Measurements from ENCODE around the gene RGS3. TPM values are rescaled to one million over a fixed set of nuclear protein-coding genes. Genes with fewer than 3 reads are reported as not detected.
"Not testable (repeated sequence)": the region's sequence is repeated elsewhere in the genome, so short reads cannot be mapped to it uniquely, and the experiment has no call there.

Gene RGS3
- total RNA-seq: 10 to 100 TPM; 51.4 to 65.9 (median 63.5) TPM

- no peaks in the 10 kb centered on the region for H3K36me3 Mint-ChIP-seq (ENCODE audit: insufficient read depth)
- ATAC-seq: peak in 1 of 2 donors; percentile 41
- no peaks in the 10 kb centered on the region for H3K4me1 Mint-ChIP-seq (ENCODE audit: low read depth)
- H3K27me3 Mint-ChIP-seq (ENCODE audit: low read depth): no peaks in the 10 kb centered on the region
- no peak for DNase-seq
- H3K9me3 Mint-ChIP-seq: peaks cover 10% of the 10 kb centered on the region
- H3K4me3 Mint-ChIP-seq: no peak within 1 kb of the TSS
Measured at GRCh38 chr9:113463418-113464285, at the start of gene RGS3. Gene RGS3, plus strand, starts transcription at chr9:113463727. Its CDS starts 76 bp downstream, at chr9:113463803.

- Mint-ChIP-seq H3K9me3 (no peaks in the 10 kb centered on the region), H3K4me1 (ENCODE audit: low read depth) (no peaks in the 10 kb centered on the region), H3K36me3 (ENCODE audit: insufficient read depth) (no peaks in the 10 kb centered on the region), H3K4me3 (no peak overlapping the region), H3K27me3 (ENCODE audit: low read depth) (no peaks in the 10 kb centered on the region)
- DNase-seq: no peak
- ATAC-seq: no peak
Measured at GRCh38 chr9:113416149-113416721, 47.3 kb upstream of the RGS3 start.

- no peak for ATAC-seq
Measured at GRCh38 chr9:113417370-113417769, 46.2 kb upstream of the RGS3 start.

GRCh38 chr9:113421726-113422125 is 41.8 kb upstream of the RGS3 start:
- no peaks in the 10 kb centered on the region for H3K9me3 Mint-ChIP-seq
- no peak overlapping the region for H3K4me3 Mint-ChIP-seq
- H3K36me3 Mint-ChIP-seq (ENCODE audit: insufficient read depth): no peaks in the 10 kb centered on the region
- H3K4me1 Mint-ChIP-seq (ENCODE audit: low read depth): no peaks in the 10 kb centered on the region
- no peak for DNase-seq
- no peak for ATAC-seq
- peaks cover 2% of the 10 kb centered on the region for H3K27me3 Mint-ChIP-seq (ENCODE audit: low read depth)

More at GRCh38 chr9:113417370-113417769, 46.2 kb upstream of the RGS3 start:
- Mint-ChIP-seq H3K4me1 (ENCODE audit: low read depth) (no peaks in the 10 kb centered on the region), H3K4me3 (no peak overlapping the region), H3K27me3 (ENCODE audit: low read depth) (no peaks in the 10 kb centered on the region), H3K9me3 (no peaks in the 10 kb centered on the region), H3K36me3 (ENCODE audit: insufficient read depth) (no peaks in the 10 kb centered on the region)
- no peak for DNase-seq

GRCh38 chr9:113425072-113425471 is 38.5 kb upstream of the RGS3 start:
- no peak overlapping the region for H3K4me3 Mint-ChIP-seq
- peaks cover 2% of the 10 kb centered on the region for H3K27me3 Mint-ChIP-seq (ENCODE audit: low read depth)
- ATAC-seq (no peak), DNase-seq (no peak)
- H3K36me3 Mint-ChIP-seq (ENCODE audit: insufficient read depth): no peaks in the 10 kb centered on the region
- H3K9me3 Mint-ChIP-seq: no peaks in the 10 kb centered on the region
- H3K4me1 Mint-ChIP-seq (ENCODE audit: low read depth): no peaks in the 10 kb centered on the region

- DNase-seq (no peak), ATAC-seq (no peak)
- Mint-ChIP-seq H3K9me3 (no peaks in the 10 kb centered on the region), H3K4me3 (no peak overlapping the region), H3K36me3 (ENCODE audit: insufficient read depth) (no peaks in the 10 kb centered on the region), H3K4me1 (ENCODE audit: low read depth) (no peaks in the 10 kb centered on the region), H3K27me3 (ENCODE audit: low read depth) (peaks cover 2% of the 10 kb centered on the region)
Measured at GRCh38 chr9:113426701-113427100, 36.8 kb upstream of the RGS3 start.

- Mint-ChIP-seq H3K4me3 (no peak overlapping the region), H3K4me1 (ENCODE audit: low read depth) (no peaks in the 10 kb centered on the region), H3K9me3 (no peaks in the 10 kb centered on the region), H3K36me3 (ENCODE audit: insufficient read depth) (no peaks in the 10 kb centered on the region), H3K27me3 (ENCODE audit: low read depth) (peaks cover 3% of the 10 kb centered on the region)
- ATAC-seq: no peak
- no peak for DNase-seq
Measured at GRCh38 chr9:113427629-113428028, 35.9 kb upstream of the RGS3 start.

GRCh38 chr9:113428062-113428615 is 35.4 kb upstream of the RGS3 start:
- Mint-ChIP-seq H3K4me3 (no peak overlapping the region), H3K36me3 (ENCODE audit: insufficient read depth) (no peaks in the 10 kb centered on the region), H3K27me3 (ENCODE audit: low read depth) (peaks cover 5% of the 10 kb centered on the region), H3K4me1 (ENCODE audit: low read depth) (no peaks in the 10 kb centered on the region), H3K9me3 (no peaks in the 10 kb centered on the region)
- no peak for DNase-seq
- ATAC-seq: no peak

GRCh38 chr9:113431191-113431590 is 32.3 kb upstream of the RGS3 start:
- H3K36me3 Mint-ChIP-seq (ENCODE audit: insufficient read depth): no peaks in the 10 kb centered on the region
- DNase-seq (no peak), ATAC-seq (no peak)
- H3K4me3 Mint-ChIP-seq: no peak overlapping the region
- no peaks in the 10 kb centered on the region for H3K9me3 Mint-ChIP-seq
- peaks cover 2% of the 10 kb centered on the region for H3K27me3 Mint-ChIP-seq (ENCODE audit: low read depth)
- H3K4me1 Mint-ChIP-seq (ENCODE audit: low read depth): no peaks in the 10 kb centered on the region

GRCh38 chr9:113436728-113437515 is 26.6 kb upstream of the RGS3 start:
- Mint-ChIP-seq H3K9me3 (no peaks in the 10 kb centered on the region), H3K27me3 (ENCODE audit: low read depth) (peaks cover 2% of the 10 kb centered on the region), H3K4me1 (ENCODE audit: low read depth) (no peaks in the 10 kb centered on the region), H3K36me3 (ENCODE audit: insufficient read depth) (no peaks in the 10 kb centered on the region), H3K4me3 (no peak overlapping the region)
- no peak for DNase-seq
- no peak for ATAC-seq

- not testable (repeated sequence) for ATAC-seq; H3K9me3 Mint-ChIP-seq; H3K4me1 Mint-ChIP-seq (ENCODE audit: low read depth); H3K4me3 Mint-ChIP-seq; H3K27me3 Mint-ChIP-seq (ENCODE audit: low read depth); DNase-seq; H3K36me3 Mint-ChIP-seq (ENCODE audit: insufficient read depth)
Measured at GRCh38 chr9:113437716-113438115, 25.8 kb upstream of the RGS3 start.

- DNase-seq: no peak
- H3K9me3 Mint-ChIP-seq: no peaks in the 10 kb centered on the region
- ATAC-seq: no peak
- no peaks in the 10 kb centered on the region for H3K27me3 Mint-ChIP-seq (ENCODE audit: low read depth)
- no peak overlapping the region for H3K4me3 Mint-ChIP-seq
- H3K4me1 Mint-ChIP-seq (ENCODE audit: low read depth): peaks cover 2% of the 10 kb centered on the region
- no peaks in the 10 kb centered on the region for H3K36me3 Mint-ChIP-seq (ENCODE audit: insufficient read depth)
Measured at GRCh38 chr9:113444736-113445135, 18.8 kb upstream of the RGS3 start.

- peak in 1 of 2 donors; percentile 43 for ATAC-seq
- H3K9me3 Mint-ChIP-seq: no peaks in the 10 kb centered on the region
- no peaks in the 10 kb centered on the region for H3K27me3 Mint-ChIP-seq (ENCODE audit: low read depth)
- H3K4me3 Mint-ChIP-seq: no peak overlapping the region
- no peaks in the 10 kb centered on the region for H3K36me3 Mint-ChIP-seq (ENCODE audit: insufficient read depth)
- no peak for DNase-seq
- H3K4me1 Mint-ChIP-seq (ENCODE audit: low read depth): peaks cover 2% of the 10 kb centered on the region
Measured at GRCh38 chr9:113446323-113446740, 17.2 kb upstream of the RGS3 start.

GRCh38 chr9:113449376-113449775 is 14.2 kb upstream of the RGS3 start:
- ATAC-seq (no peak), DNase-seq (no peak)
- H3K4me1 Mint-ChIP-seq (ENCODE audit: low read depth): peaks cover 2% of the 10 kb centered on the region
- H3K27me3 Mint-ChIP-seq (ENCODE audit: low read depth): no peaks in the 10 kb centered on the region
- H3K9me3 Mint-ChIP-seq: no peaks in the 10 kb centered on the region
- no peaks in the 10 kb centered on the region for H3K36me3 Mint-ChIP-seq (ENCODE audit: insufficient read depth)
- no peak overlapping the region for H3K4me3 Mint-ChIP-seq
